Esophagus mucosa (tissue), 1 donor: ENCODE measurements around the gene KCNK1. TPM values are rescaled to one million over a fixed set of nuclear protein-coding genes. Genes with fewer than 3 reads are reported as not detected.
A peak's percentile ranks its signal among the peaks of the same experiment; 100 is the strongest.

Experiments
- ATAC-seq: fragments of 200-7000 bp; cut with Tn5 transposase; one replicate; pipeline ENCODE4 v1.9.1; 2020
- total RNA-seq: library from RNA; stranded (reverse); gene quantifications from one replicate; pipeline ENCODE4 v1.2.4, GENCODE V29; 2023
- donor health status: DM: yes; HTN: yes; CAD: no.

KCNK1 gene
- total RNA-seq, 1 donor from 2014 or later = 21.9 TPM

DNA sequence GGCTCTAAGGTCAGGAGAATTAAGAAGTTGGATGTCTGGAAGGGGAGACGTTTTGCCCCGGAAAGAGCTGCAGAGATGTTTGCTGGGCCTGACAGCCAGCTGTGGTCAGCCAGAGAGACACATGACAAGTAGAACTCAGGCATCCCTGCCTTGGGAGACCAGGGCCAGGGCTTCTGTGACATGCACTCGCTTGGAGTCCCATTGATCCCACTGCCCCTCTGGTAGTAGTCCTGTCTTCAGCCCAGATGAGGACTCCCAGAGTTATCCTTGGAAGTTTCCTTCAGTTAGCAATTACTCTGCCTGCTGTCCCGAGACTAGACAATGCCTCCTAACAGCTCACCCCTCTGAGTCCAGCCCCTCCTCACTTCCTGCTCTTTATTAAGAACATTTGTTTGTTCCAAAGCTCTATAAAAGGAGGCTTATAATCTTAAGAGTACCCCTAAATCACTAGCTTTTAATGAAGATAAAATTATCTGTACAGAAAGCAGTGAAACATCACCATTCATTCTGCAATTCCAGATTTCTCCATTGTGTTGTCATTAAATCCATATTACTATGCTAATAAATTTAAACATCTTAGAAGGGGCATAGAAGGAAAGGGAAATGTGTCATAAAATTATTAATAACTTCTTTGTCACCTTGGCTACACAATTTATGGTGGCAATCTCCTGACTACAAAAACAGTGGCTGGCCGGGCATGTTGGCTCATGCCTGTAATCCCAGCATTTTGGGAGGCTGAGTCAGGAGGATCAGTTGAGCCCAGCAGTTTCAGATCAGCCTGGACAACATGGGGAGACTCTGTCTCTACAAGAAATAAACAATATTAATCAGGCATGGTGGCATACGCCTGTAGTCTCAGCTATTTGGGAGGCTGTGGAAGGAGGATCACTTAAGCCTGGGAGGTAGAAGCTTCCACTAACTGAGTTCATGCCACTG lies 94.2 kb downstream of the KCNK1 start:
- no peak for ATAC-seq

DNA sequence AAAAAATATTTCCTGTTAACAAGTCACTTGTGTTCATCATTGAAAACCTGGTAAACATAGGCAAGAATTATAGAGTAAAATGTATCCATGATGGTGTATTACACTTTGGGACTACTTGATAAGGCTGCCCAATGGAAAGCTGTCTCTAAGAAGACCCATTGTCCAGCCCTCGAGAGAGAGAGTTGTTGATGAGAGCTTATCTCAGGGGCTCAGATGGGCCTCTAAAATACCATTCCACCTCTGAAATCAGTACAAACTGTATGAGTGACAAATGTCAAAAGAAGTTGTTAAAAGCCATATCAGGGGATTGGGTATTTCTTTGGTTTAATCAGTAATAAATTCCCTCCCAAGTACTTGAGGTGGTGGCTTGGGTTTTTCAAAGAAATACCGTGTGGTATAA lies 96.1 kb downstream of the KCNK1 start:
- ATAC-seq = no peak

GRCh38 chr1:233710507-233710906 lies 96.6 kb downstream of the KCNK1 start:
- no peak for ATAC-seq

GRCh38 chr1:233714631-233715217 lies 100.8 kb downstream of the KCNK1 start:
- no peak for ATAC-seq

DNA sequence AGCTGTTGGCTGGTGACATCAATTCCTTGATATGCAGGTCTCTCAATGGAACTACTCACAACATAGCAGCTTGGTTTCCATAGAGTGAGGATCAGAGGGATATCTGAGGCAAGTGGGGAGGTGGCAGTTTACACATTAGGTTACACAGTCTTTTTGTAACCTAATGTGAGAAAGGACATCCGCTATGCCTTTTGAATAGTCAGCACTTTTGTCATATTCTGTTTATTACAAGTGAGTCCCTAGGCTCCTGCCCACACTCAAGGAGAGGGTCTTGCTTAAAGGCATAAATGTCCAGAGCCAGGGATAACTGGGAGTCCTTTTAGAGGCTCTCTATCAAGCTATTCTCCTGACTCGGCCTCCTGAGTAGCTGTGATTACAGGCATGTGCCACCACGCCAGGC lies 104.2 kb downstream of the KCNK1 start:
- no peak for ATAC-seq

GRCh38 chr1:233719655-233720341 lies 105.9 kb downstream of the KCNK1 start:
- ATAC-seq = peak; percentile 14

GRCh38 chr1:233721004-233721595 lies 107.2 kb downstream of the KCNK1 start:
- ATAC-seq = peak; percentile 68
